Endothelial cell of umbilical vein (primary cell): ENCODE data around the gene RGS7. TPM values are rescaled to one million over a fixed set of nuclear protein-coding genes. Genes with fewer than 3 reads are reported as not detected.

Source experiments
- BruUV-seq: library from RNA; stranded (reverse); fragments of 400-500 nt; replicated peaks from 2 replicates; lab custom pipeline; 2021; lab: Mats Ljungman, UMichigan
- CTCF ChIA-PET: fragments of 300-600, 350-600 bp; sonication (Branson Sonifier 250); formaldehyde crosslinking; loops from one replicate; lab custom pipeline; 2021; ENCODE audit warnings: antibody characterized with exemption, inconsistent platforms; lab: Charles Lee
- POLR2A ChIA-PET: fragments of 300-600, 350-600 bp; sonication (Branson Sonifier 250); formaldehyde crosslinking; loops from one replicate; lab custom pipeline; 2021; ENCODE audit warnings: antibody characterized with exemption, inconsistent platforms; lab: Charles Lee
- DNase-seq: peaks from one replicate; pipeline ENCODE4 v3.0.0-alpha.2; 2011; ENCODE audit warnings: low read depth, low spot score
- FAIRE-seq: peaks from 2 replicates; lab custom pipeline; 2011; peaks lifted over from hg19 to GRCh38; lab: Jason Lieb, UNC
- H2AFZ ChIP-seq: 2 replicates; pipeline ENCODE4 v1.6.0; 2012; ENCODE audit warnings: low read depth, low read length, control low read depth, inconsistent platforms
- H3K27ac ChIP-seq: 2 replicates; pipeline ENCODE4 v1.5.1; 2011; ENCODE audit warnings: low read depth, mild to moderate bottlenecking, control low read depth, low read length, moderate library complexity; ENCODE audit not compliant: insufficient read depth
- H3K27me3 ChIP-seq, 2 experiments: 2 replicates each; pipeline versions ENCODE4 v1.6.0 to v1.6.1; 2011; ENCODE audit warnings: low read length in 2 of 2, mixed read lengths in 1 of 2; ENCODE audit not compliant: control insufficient read depth in 2 of 2, insufficient read depth in 2 of 2
- H3K36me3 ChIP-seq, 2 experiments: 2 replicates in 1 of 2; 3 replicates in 1 of 2; pipeline ENCODE4 v1.5.1; 2011; ENCODE audit warnings: low read length in 2 of 2, mild to moderate bottlenecking in 1 of 2, moderate library complexity in 1 of 2; ENCODE audit not compliant: control insufficient read depth in 2 of 2, insufficient read depth in 2 of 2; ENCODE audit errors: extremely low read depth in 1 of 2
- H3K4me1 ChIP-seq: 3 replicates; pipeline ENCODE4 v1.5.1; 2011; ENCODE audit warnings: mild to moderate bottlenecking, low read length; ENCODE audit not compliant: control insufficient read depth, insufficient read depth; ENCODE audit errors: extremely low read depth
- H3K4me2 ChIP-seq: 2 replicates; pipeline ENCODE4 v1.6.1; 2011; ENCODE audit warnings: low read length, control low read depth, mixed read lengths; ENCODE audit not compliant: insufficient read depth
- H3K4me3 ChIP-seq, 3 experiments: fragments of 200-600 bp in 1 of 3; sonication (generic), shearing (Covaris generic) in 1 of 3; replicated peaks in 1 of 3; 2 replicates each; pipeline ENCODE4 v1.5.1; 2011 to 2016; ENCODE audit warnings: control low read depth in 3 of 3, low read length in 3 of 3, mild to moderate bottlenecking in 2 of 3, inconsistent platforms in 1 of 3, low read depth in 1 of 3, moderate library complexity in 1 of 3; ENCODE audit not compliant: insufficient read depth in 1 of 3
- H3K79me2 ChIP-seq: 2 replicates; pipeline ENCODE4 v1.6.0; 2012; ENCODE audit warnings: low read length, inconsistent platforms; ENCODE audit not compliant: control insufficient read depth, insufficient read depth
- H3K9ac ChIP-seq: replicated peaks from 2 replicates; pipeline ENCODE3; 2011; ENCODE audit warnings: low read length, control low read depth; ENCODE audit not compliant: insufficient read depth; ENCODE audit errors: extremely low read depth
- H3K9me1 ChIP-seq: replicated peaks from 3 replicates; pipeline ENCODE4 v1.6.0; 2011; ENCODE audit warnings: mild to moderate bottlenecking, low read length; ENCODE audit not compliant: control insufficient read depth, insufficient read depth; ENCODE audit errors: extremely low read depth
- H3K9me3 ChIP-seq: replicated peaks from 2 replicates; pipeline ENCODE4 v1.5.1; 2012; ENCODE audit warnings: low read length, inconsistent platforms; ENCODE audit not compliant: control insufficient read depth, insufficient read depth
- H4K20me1 ChIP-seq: replicated peaks from 2 replicates; pipeline ENCODE3; 2011; ENCODE audit warnings: mild to moderate bottlenecking, low read length; ENCODE audit not compliant: control insufficient read depth, insufficient read depth; ENCODE audit errors: extremely low read depth
- GATA2 ChIP-seq: IDR thresholded peaks from 2 replicates; pipeline ENCODE4 v1.7.0; 2011; ENCODE audit warnings: low read depth, mild to moderate bottlenecking, moderate library complexity, mixed read lengths, low read length; ENCODE audit not compliant: insufficient read length, insufficient read depth
- JUN ChIP-seq: IDR thresholded peaks from 2 replicates; pipeline ENCODE4 v1.6.1; 2011; ENCODE audit warnings: borderline replicate concordance, low read depth; ENCODE audit not compliant: insufficient read length, insufficient read depth
- POLR2AphosphoS5 ChIP-seq: IDR thresholded peaks from 2 replicates; pipeline ENCODE4 v1.6.1; 2012; ENCODE audit warnings: low read depth, mild to moderate bottlenecking, control low read depth, low read length, moderate library complexity; ENCODE audit not compliant: insufficient read depth
- dilution Hi-C: fragments of 300-500 bp; cut with MboI; formaldehyde crosslinking; loops from one replicate; pipeline ENCODE4 v1.15.0; 2019; ENCODE audit warnings: low sequenced_read_pairs; ENCODE audit not compliant: extremely low pct_ligation_motif_present
- intact Hi-C: fragments of 100-400 bp; cut with micrococcal nuclease; formaldehyde crosslinking; loops from one replicate; pipeline ENCODE4 v1.10.0; 2022
- polyA plus RNA-seq, 4 experiments: library from polyadenylated mRNA; depleted of rRNA in 3 of 4; stranded (reverse) in 3 of 4; unstranded in 1 of 4; fragments of >200 nt; gene quantifications; 2 replicates each; pipeline versions ENCODE4 v1.2.1 to v1.2.3, GENCODE V29; 2011 to 2012; ENCODE audit warnings: missing spikeins in 1 of 4
- total RNA-seq: library from RNA; stranded (reverse); gene quantifications from 2 replicates; pipeline ENCODE4 v1.2.3, GENCODE V29; 2021
- TF ChIP-seq, protein P1 (sequence below), 2 donors: IDR thresholded peaks; 1 replicate in 1 of 2; 2 replicates in 1 of 2; pipeline ENCODE4 v1.5.1; 2011; ENCODE audit warnings: low read length in 2 of 2, mild to moderate bottlenecking in 2 of 2, moderate library complexity in 2 of 2, control low read depth in 1 of 2, inconsistent platforms in 1 of 2, low read depth in 1 of 2; ENCODE audit not compliant: insufficient read depth in 1 of 2; ENCODE audit errors: extremely low read depth in 1 of 2

RGS7 gene
- total and polyA plus RNA-seq, 2 donors (not counting 3 experiments of a cell fraction or from before 2014, with no cell fraction given): 0.43 to 0.44 TPM

DNA sequence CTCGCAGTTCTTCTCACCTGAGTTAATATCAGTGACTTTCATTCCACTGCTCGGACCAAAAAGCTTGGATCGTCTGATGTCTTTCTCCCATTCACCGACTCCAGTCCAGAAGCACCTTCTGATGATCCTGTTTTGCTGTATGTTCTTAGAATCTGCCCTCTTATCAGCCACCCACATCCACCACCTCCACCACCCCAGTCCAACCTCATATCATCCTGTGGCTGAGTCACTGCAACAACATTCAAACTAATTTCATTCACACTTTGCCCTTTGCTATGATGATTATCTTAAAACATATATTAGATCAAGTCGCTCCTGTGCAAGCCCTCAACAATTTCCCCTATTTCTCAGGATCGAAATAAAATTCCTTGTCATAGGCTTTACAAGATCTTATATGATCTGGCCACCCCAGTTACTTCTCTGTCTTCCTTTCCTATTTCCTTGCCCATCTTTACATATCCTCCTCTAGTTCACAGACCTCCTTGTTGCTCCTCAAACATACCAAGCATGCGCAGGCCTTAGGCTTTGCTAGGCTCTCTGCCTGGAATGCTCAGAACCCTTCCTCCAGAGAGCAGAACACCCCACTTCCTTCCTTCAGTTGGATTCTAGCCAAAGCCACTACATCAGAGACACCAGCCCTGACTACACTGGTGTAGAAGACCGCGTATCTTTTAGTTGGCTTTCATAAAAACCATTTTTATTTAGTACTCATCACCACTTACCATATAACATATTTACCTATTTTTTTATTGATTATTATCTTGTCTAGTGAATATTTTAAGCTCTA, 409.4 kb downstream of the RGS7 start:
- Histone ChIP-seq H3K4me1 (peaks cover 11% of the 10 kb centered on the region), H3K9me3 (no peaks in the 10 kb centered on the region), H3K36me3 (no peaks in the 10 kb centered on the region), H3K4me3 (no peak overlapping the region), H3K27ac (no peak overlapping the region), H3K27me3 (no peaks in the 10 kb centered on the region), H3K4me2 (no peak overlapping the region), H3K9me1 (no peaks in the 10 kb centered on the region), H4K20me1 (no peaks in the 10 kb centered on the region), H3K9ac (no peak overlapping the region), H2AFZ (no peak overlapping the region), H3K79me2 (no peaks in the 10 kb centered on the region)
- dilution Hi-C loops (no loop called here), intact Hi-C loops (loop anchor here (1.0 to 5.0 kb wide), 4 partner anchors 59 to 555 kb away; no protein-coding TSS in a partner anchor)
- FAIRE-seq: peak; percentile 67
- CTCF ChIA-PET: interaction anchor here (1.2 to 2.9 kb wide), 5 partner anchors 18 to 216 kb away, joined by 3 to 65 read pairs (median 5); no protein-coding TSS in a partner anchor
- POLR2A ChIA-PET: no interaction called here
- peak; percentile 27 for DNase-seq
- no TSS peak for BruUV-seq
- TF ChIP-seq, protein P1, sequence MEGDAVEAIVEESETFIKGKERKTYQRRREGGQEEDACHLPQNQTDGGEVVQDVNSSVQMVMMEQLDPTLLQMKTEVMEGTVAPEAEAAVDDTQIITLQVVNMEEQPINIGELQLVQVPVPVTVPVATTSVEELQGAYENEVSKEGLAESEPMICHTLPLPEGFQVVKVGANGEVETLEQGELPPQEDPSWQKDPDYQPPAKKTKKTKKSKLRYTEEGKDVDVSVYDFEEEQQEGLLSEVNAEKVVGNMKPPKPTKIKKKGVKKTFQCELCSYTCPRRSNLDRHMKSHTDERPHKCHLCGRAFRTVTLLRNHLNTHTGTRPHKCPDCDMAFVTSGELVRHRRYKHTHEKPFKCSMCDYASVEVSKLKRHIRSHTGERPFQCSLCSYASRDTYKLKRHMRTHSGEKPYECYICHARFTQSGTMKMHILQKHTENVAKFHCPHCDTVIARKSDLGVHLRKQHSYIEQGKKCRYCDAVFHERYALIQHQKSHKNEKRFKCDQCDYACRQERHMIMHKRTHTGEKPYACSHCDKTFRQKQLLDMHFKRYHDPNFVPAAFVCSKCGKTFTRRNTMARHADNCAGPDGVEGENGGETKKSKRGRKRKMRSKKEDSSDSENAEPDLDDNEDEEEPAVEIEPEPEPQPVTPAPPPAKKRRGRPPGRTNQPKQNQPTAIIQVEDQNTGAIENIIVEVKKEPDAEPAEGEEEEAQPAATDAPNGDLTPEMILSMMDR (IDR thresholded peaks at IDR 0.05; ENCODE audit: extremely low read depth in 1 of 2, insufficient read depth in 1 of 2, low read depth in 1 of 2, low read length in 2 of 2): no peak
- peak; percentile 69 for TF ChIP-seq GATA2

DNA sequence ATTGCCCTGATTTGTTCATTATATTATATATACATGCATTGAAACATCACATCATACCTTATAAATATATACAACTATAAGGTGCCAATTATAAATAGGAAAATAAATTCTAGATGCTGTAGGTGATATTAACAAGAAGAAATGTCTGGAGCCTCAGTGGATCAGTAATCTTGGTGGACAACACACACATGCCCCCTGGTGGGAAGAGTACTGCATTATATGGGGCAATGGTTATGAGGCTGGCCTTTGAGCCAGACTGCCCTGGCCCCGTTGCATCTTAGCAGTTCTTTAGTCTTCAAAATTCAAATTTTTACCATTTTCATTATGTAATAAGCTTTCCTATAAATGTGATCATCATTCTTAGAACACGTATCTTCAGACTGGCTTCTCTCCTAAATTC, 410.1 kb downstream of the RGS7 start:
- TF ChIP-seq JUN (no peak), POLR2AphosphoS5 (no peak)
- TF ChIP-seq, protein P1 (IDR thresholded peaks at IDR 0.05; ENCODE audit: extremely low read depth in 1 of 2, insufficient read depth in 1 of 2, low read depth in 1 of 2, low read length in 2 of 2): peak; percentile 52 to 54
- no peaks in the 10 kb centered on the region for H4K20me1 ChIP-seq
- FAIRE-seq (no peak), DNase-seq (peak; percentile 52)
- ChIA-PET POLR2A (no interaction called here), CTCF (interaction anchor here (0.8 to 2.9 kb wide), 7 partner anchors 19 to 539 kb away, joined by 3 to 65 read pairs (median 3); no protein-coding TSS in a partner anchor)
- no peaks in the 10 kb centered on the region for H3K9me1 ChIP-seq
- H3K27me3 ChIP-seq: no peaks in the 10 kb centered on the region
- H3K27ac ChIP-seq: no peak overlapping the region
- H2AFZ ChIP-seq: no peak overlapping the region
- no peak overlapping the region for H3K9ac ChIP-seq
- intact Hi-C loops (loop anchor here (1.0 to 5.0 kb wide), 4 partner anchors 59 to 555 kb away; no protein-coding TSS in a partner anchor), dilution Hi-C loops (no loop called here)
- no peaks in the 10 kb centered on the region for H3K36me3 ChIP-seq
- no peak overlapping the region for H3K4me2 ChIP-seq
- no peaks in the 10 kb centered on the region for H3K9me3 ChIP-seq
- BruUV-seq: no TSS peak
- peaks cover 11% of the 10 kb centered on the region for H3K4me1 ChIP-seq
- no peak overlapping the region for H3K4me3 ChIP-seq
- no peaks in the 10 kb centered on the region for H3K79me2 ChIP-seq
